ENCODE results near the gene PADI1.

DNA sequence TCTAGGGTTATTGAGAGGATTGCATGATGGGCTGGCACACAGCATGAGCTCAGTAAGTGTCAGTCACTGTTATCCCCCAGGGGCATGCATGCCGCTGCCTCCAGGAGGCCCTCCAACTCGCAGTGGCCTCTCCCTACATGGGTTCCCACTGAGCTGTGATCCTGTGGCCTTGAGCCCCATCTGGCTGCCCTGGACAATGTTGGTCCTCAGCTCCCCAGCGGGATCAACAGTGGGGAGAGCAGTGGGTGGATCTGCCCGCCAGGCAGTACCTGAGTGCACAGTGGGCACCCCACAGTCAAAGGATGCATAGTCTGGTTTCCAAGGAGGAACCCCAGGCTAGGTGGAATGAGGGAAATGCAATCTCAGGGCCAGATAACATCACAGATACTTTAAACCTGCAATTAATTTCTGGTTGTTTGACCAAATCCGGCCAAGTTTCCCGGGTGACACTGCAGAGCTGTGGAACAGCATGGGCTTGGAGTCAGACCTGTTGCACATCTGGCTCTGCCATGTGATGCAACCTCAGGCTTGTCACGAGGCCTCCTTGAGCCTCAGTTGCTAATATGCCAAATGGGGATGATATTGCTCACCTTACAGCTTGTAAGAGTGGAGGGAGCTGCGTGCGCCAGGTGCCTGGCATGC lies 53.3 kb downstream of the PADI1 start:
- no peak for TF ChIP-seq SUZ12 (IDR thresholded peaks at IDR 0.05; ENCODE audit: extremely low read depth, insufficient read depth, insufficient read length)
- no peak for TF ChIP-seq ZNF274 (IDR thresholded peaks at IDR 0.05; ENCODE audit: low read depth, low read length)

Data from NT2/D1 (cell line).